Testis (tissue), 2 donors: ENCODE results near the gene RASA3.

ENCODE experiments used
- POLR2A ChIP-seq: fragments of 450-650 bp; IDR thresholded peaks from one replicate; pipeline ENCODE4 v1.6.1; 2017; ENCODE audit warnings: antibody characterized with exemption, mild to moderate bottlenecking, moderate library complexity
- TF ChIP-seq, protein P1 (sequence below), 3 experiments: fragments of 450-650 bp in 2 of 3; fragments of 200-600 bp in 1 of 3; sonication (generic) in 1 of 3; IDR thresholded peaks; one replicate each; pipeline ENCODE4 v1.5.1; 2016 to 2019; ENCODE audit warnings: antibody characterized with exemption in 3 of 3, mild to moderate bottlenecking in 2 of 3, moderate library complexity in 1 of 3

DNA sequence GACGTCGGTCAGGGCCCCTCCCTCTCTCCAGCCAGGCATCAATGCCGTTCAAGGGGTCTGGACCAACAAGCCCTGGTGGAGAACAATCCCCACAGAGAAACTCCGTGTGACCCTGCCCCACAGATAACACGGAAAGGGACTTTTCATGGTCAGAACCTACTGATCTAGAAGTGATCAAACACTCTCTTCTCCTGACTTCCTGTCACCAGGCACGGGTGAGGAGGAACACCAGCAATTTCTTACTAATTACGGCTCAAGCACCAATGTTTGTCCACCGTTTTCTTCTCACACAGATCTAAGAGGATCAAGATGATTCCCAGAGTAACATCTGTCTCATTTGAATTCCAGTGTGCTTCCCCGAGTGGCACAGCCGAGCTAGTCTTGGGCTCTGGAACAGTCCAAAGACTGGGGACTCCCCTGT lies 11.8 kb downstream of the RASA3 start:
- TF ChIP-seq, protein P1, sequence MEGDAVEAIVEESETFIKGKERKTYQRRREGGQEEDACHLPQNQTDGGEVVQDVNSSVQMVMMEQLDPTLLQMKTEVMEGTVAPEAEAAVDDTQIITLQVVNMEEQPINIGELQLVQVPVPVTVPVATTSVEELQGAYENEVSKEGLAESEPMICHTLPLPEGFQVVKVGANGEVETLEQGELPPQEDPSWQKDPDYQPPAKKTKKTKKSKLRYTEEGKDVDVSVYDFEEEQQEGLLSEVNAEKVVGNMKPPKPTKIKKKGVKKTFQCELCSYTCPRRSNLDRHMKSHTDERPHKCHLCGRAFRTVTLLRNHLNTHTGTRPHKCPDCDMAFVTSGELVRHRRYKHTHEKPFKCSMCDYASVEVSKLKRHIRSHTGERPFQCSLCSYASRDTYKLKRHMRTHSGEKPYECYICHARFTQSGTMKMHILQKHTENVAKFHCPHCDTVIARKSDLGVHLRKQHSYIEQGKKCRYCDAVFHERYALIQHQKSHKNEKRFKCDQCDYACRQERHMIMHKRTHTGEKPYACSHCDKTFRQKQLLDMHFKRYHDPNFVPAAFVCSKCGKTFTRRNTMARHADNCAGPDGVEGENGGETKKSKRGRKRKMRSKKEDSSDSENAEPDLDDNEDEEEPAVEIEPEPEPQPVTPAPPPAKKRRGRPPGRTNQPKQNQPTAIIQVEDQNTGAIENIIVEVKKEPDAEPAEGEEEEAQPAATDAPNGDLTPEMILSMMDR (IDR thresholded peaks at IDR 0.05) = no peak
- TF ChIP-seq POLR2A = no peak
